ENCODE measurements around the gene SON.
"Not testable (repeated sequence)": the region's sequence is repeated elsewhere in the genome, so short reads cannot be mapped to it uniquely, and the experiment has no call there.

SON gene

DNA sequence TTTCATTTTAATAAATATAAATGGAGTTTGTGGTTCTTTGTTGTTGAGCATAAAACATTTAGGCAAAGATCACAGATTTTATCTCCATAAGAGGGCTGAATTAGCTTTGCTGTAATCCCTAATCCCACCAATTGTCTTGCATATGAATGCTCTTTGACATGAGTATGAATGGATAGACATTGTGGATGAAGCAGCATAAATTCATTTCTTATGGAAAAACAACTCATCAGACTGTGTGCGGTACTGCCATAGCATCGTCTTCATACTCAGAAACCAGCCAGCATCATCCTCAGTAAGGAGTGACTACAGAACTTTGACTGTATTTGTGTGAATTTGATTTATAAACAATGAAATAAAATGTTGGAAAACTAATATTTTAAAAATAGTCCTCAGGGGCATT lies 19.6 kb downstream of the SON start:
- Histone ChIP-seq H3K27ac (no peak overlapping the region), H3K4me3 (no peak overlapping the region)

DNA sequence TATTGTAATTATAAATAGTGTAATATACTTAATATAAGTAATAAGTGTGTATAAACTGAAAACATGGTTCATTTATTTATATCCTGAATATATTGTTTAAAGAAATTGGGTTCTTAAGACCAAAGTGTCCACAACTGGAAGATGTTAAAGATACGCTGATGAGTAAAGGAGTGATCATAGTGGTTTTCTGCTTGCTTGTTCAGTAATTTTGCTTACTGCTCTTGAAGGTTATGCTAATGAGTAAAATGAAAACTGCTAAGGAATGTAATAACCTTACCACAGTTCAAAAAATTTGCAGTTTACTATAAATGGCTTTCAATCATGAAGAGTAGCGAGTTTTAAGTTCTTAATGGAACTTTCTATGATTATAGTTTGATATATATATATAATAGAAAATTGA lies 23.7 kb downstream of the SON start:
- no peak overlapping the region for H3K27ac ChIP-seq
- H3K4me3 ChIP-seq, result no peak overlapping the region

DNA sequence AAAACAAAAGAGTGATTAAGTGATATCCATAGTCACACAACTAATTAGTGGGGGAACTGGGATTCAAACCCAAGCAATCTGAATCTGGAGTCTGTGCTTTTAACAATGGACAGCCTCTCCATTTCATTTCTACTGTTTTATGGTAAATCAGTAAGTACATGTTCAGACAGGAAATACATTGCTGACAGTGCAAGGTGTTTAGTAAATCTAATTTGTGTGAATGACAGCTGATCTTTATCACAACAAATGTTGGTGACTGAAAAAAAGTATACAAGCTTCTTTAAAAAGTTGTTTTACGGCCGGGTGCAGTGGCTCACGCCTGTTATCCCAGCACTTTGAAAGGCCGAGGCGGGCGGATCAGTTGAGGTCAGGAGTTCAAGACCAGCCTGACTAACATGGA lies 25.1 kb downstream of the SON start:
- Histone ChIP-seq H3K4me3 (no peak overlapping the region), H3K27ac (no peak overlapping the region)

DNA sequence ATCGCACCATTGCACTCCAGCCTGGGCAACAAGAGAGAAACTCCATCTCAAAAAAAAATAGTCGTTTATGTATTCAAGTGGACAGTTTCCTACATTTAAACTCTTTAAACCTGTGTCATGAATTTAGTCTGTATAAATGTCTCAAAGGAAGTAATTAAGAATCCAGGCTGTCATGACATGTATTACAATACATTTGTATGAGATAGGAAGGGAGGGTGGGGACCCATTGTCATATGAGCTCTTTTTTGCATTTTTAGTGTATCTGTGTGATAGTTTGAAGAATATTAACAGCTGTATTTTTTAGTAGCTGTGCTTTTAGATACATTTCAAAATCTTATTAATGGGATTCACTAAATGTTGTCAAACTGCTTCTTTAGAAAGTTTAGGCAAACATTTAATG lies 25.6 kb downstream of the SON start:
- Histone ChIP-seq H3K4me3 (no peak overlapping the region), H3K27ac (no peak overlapping the region)

DNA sequence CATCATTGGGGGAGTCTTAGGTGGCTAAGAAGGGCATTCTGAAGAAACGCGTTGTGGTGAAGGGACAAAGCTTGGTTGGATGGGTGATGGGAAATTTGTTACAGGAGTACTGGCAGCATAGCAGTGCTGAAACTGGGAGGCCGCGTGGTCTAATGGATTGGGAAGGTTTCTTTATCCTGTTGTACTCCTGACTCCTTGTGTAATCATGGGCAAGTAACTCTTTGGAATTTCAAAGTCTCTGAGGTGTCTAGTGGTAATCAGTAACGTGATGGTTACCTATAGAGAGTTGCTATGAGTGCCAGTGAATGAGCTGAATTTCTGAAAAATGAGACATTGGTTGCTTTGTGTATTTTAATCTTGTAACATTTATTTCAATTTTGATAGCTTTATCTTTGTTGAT lies 27.2 kb downstream of the SON start:
- Histone ChIP-seq H3K27ac (no peak overlapping the region), H3K4me3 (no peak overlapping the region)

DNA sequence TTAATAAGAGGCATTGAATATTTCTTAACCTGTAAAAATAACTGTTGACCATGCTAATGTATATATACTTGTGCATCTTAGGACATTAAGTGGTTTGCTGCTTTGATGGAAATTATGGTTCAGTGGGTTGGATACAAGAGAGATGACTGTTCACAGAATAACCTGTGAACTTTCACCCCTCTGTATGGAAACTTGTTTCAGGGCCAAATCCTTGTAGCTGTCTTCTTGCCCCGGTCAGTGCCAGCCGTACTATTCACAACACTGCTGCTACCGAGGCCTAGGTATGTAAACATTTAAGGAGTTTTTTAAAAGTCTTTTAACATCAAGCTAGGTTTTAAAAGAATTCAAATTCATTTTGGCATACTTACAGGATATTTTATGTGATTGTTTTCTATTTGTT lies 29.5 kb downstream of the SON start:
- Histone ChIP-seq H3K4me3 (no peak overlapping the region), H3K27ac (no peak overlapping the region)

DNA sequence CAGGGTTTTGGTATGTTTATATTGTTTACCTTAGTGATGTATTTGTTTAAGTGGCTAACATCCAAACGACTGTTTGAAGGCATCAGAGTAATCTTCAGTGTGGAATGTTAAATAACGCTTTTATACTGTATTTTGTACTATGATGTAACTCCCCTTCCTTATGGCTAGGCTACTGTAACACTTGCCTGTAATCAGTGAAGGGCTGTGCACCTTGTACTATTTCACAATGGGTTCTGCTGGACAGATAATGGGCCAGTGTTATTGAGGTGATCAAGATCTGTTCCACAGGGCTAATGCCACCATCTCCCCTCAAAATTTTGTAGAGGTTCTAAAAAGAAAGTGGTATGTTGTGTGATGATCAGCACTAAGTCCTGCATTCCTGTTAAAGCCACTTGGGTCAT lies 33.9 kb downstream of the SON start:
- not testable (repeated sequence) for H3K27ac ChIP-seq, H3K4me3 ChIP-seq

DNA sequence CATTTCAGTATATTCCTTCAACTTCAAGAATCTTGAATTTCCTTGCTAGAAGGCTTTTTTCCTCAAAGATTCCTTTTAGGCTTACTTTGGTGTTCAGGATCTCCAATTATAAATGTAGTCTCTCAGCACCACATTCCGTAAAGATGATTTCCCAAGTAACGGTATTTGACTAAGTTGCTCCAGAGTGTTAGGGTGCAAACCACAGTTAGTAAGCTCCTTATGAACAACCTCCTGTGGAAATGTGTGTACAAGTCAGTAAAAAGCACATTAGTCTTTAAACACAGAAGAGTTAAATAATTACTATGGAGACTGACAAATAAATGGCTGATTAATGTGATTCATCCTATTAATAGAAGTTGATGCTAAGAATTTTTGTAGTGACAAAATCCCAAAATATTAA lies 35.4 kb downstream of the SON start:
- no peak overlapping the region for H3K27ac ChIP-seq
- H3K4me3 ChIP-seq, result no peak overlapping the region

DNA sequence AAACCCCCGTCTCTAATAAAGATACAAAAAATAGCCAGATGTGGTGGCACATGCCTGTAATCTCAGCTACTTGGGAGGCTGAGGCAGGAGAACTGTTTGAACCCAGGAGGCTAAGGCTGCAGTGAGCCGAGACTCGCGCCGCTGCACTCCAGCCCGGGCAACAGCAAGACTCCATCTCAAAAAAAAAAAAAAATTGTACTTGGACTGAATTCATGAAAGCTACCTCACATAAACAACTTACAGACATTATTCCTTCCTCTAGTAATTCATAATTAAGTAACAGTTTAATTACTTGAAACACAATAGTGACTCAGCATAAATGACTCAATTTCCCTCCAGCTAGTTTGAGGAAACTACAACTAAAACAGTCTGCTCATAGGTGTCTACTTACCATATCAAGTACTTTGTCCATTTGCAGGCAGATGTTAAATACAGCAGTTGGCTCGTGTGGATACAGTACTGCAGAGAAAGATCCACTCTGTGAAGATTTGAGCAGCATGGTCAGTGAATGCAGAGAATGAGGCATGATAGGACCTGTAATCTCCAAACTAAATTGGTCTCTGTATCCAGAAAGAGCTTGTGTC lies 36.2 kb downstream of the SON start:
- peak overlapping the region in 2 of 21 experiments; percentile 9 to 49 for H3K27ac ChIP-seq

DNA sequence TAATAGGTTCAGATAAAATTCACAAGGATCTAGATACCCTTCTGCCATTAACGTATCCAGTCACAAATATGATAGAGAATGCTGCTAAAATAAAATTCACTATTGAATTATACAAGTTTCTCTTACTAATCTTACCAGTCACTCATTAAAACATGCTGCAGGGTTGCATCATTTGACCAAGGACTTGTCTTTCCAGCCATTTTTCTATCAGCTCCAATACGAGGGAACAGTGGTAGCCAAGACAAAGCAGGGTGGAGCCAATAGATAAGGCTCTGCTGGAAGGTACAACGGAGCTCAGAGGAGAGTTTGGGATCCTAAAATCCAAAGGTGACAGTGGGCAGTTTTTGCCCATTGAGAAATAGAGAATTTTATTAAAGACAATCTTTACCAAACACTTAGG lies 41.6 kb downstream of the SON start:
- Histone ChIP-seq H3K27ac (no peak overlapping the region), H3K4me3 (no peak overlapping the region)

More for the DNA sequence above, 36.2 kb downstream of the SON start:
- no peak overlapping the region for H3K4me3 ChIP-seq

DNA sequence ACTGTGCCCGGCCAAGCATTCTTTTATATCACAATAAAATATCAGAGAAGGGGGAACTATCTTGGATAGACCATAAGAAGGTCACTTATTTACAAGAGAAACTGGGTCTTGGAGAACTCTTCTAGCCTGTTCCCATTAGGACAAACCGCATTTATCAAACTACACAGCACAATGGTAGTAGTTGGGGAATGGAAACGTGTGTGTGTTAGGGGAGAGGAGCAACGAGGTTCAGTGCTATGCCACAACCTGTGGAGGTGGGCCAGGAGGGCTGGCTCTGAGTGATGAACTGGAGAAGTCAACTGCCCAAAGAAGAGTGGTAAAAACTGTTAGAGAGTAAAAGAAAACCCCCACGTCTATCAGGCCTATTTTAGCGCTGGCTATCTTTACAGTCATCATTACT lies 44.1 kb downstream of the SON start:
- Histone ChIP-seq H3K4me3 (no peak overlapping the region), H3K27ac (no peak overlapping the region)

DNA sequence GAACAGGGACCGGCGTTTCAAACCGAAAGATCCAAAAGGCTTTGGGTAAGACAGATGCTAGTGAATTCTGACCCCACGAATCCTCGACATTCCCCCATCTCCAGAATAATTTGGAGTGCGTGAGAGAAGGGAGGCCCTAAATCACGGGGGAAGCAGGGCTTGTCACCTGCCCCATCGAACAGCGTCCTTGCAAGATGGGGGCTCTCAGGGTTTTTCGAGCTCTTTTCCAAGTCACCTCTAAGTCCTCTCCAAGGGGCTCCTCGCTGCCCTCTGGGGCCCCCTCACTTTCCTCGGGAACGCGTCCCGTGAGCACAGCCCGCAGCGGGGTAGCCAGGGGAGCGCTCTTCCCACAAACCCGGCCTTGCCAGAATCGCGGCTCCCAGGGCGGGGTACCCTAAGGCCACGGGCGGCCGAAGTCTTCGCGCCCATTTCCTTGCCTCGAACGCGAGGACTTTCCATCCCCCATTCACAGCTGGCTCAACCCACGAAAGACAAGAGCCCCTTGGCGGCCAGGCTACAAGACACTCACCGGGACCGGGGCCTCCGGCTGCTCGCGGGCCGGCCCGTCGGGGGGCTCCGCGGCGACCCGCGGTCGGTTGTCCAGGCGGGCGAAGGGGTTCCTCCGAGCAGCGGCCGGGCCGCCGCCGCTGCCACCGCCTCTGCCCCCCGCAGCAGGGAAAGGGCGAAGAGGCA lies 45.1 kb downstream of the SON start:
- H3K27ac ChIP-seq, result peak overlapping the region; percentile 57 to 96 (median 86)
- H3K4me3 ChIP-seq, result peak overlapping the region; percentile 55 to 94 (median 87)

DNA sequence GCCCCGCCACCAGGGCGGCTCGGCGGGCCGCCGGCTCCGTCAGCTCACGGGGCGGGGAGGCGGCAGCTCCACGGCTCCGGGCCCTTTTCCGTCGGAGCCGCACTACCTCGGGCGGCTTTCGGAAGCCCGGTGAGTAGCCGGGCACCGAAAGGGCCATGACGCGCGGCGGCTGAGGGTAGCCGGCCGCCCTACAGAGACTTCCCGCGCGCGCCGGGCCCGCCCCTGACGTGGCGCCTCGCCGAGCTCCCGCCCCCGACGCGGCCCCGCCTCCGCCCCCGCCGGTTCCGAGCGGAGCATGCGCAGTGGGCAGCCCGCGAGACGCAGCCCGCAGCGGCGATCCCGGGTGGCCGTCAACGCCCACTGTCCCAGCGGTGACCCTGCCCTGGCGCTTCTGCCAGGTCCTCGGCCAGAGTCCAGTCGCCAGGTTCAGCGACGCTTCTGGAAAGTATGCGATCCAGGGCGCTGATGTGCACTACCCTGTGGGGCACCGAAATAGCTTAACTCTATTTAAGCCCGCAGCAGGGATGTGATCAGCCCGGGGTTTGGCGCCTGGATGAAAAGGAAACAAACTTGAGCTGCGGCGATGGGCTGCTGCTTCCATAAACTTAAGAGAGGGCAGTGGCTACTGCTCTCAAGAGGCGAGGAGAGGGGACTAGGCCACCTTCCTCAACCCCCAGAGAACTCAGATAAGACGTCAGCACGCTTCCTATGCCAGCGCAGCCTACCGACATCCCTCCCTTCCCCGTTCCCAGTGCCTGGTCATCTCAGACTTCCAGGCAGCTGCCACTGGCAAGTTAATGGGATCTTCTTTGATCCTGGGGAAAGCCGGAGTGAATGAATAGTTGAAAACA lies 45.9 kb downstream of the SON start, which contains the start of gene DONSON:
Gene DONSON, minus strand, starts transcription at position 200 of the 851 bp plus-strand sequence. Its CDS starts 43 bp downstream, at position 157.
- peak within 1 kb of the TSS; percentile 55 to 94 (median 87) for H3K4me3 ChIP-seq
- peak within 1 kb of the TSS; percentile 57 to 96 (median 86) for H3K27ac ChIP-seq

DNA sequence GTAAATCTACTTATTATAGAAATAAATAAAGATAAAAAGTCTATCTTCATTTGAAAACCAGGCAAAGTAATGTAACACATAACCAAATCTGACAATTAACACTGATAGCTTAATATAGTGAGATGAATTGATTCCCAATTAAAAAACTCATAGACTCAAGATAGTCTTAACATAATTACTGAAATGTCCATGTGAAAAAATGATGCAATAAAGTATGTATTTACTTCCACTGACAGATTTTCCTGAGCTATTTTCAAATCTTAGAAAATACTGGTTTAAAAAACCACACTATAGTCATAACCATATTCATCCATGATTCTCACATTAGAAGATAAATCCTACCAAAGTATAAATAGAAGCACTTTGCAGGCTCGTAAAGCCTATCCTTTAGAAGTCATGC lies 55.2 kb downstream of the SON start:
- Histone ChIP-seq H3K27ac (no peak overlapping the region), H3K4me3 (no peak overlapping the region)

DNA sequence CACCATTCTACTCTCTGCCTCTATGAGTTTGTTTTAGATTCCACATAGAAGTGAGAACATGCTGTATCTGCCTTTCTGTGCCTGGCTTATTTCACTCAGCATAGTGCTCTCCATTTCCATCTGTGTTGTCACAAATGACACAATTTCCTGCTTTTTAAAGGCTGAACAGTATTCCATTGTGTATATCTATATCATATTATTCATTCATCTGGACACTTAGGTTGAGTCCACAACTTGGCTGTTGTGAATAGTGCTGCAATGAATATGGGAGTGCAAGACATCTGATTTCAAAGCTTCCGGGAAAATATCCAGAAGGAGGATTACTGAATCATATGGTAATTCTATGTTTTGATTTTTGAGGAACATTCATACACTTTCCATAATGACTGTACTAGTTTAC lies 65.7 kb downstream of the SON start:
- Histone ChIP-seq H3K4me3 (no peak overlapping the region), H3K27ac (no peak overlapping the region)

DNA sequence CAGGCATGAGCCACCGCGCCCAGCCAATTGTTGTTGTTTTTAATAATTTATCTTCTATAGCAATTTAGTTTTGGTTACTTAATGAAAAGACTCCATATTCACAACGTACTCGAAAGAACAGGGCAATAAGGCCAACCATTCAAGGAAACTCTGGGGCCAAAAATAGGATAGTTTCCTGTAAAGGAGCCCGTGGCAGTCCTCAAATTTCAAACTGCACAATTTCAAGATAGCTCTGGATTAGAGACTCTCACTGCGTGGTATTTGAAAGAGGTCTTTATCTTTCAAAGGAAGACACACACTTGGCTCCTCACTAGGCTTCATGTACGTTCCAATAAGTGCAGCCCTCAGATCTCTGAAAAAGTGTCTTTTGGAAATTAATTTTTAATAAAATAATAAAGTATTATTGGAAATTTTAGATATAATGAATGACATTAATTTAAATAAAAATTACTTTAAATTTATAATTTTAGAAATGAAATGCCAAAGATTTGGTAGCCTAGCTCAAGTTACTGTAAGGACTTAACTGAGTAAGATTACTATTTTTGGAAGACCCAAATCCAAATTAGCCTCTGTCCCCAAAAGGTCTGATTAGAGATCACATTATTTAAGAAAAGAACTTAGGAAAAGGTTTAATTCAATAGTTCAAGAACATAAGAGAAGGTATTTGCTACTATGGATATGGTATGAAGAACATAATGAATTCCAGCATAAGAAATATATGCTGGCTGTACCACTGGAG lies 68.3 kb downstream of the SON start:
- no peak overlapping the region for H3K27ac ChIP-seq

DNA sequence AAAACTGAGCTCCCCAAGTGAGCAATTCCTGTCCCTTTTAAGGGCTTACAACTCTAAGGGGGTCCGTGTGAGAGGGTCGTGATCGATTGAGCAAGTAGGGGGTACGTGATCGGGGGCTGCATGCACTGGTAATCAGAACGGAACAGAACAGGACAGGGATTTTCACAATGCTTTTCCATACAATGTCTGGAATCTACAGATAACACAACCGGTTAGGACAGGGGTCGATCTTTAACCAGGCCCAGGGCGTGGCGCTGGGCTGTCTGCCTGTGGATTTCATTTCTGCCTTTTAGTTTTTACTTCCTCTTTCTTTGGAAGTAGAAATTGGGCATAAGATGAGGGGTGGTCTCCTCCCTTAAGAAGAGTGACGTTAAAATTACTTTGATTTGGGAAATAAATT lies 74.7 kb downstream of the SON start:
- not testable (repeated sequence) for H3K27ac ChIP-seq, H3K4me3 ChIP-seq

More for the DNA sequence above, 68.3 kb downstream of the SON start:
- no peak overlapping the region for H3K4me3 ChIP-seq

DNA sequence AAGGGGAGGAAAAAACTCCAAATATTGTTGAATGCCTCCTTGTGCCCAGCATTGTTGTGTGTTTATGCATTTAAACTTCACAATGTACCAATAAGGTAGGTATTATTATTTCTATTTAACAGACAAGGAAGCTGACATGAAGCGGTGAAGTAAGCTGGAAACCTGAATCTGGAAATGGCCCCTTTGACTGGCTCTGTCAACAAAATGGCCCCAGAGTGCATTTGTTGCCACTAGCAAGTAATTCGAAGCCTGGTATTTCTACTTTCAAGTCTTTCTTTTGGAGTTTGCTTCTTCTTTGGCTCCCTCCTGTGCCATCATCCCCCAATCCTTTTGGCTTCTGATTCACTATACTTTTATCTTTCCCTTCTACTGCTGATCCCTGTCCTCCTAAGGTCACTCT lies 75.6 kb downstream of the SON start:
- H3K27ac ChIP-seq, result no peak overlapping the region
- no peak overlapping the region for H3K4me3 ChIP-seq

DNA sequence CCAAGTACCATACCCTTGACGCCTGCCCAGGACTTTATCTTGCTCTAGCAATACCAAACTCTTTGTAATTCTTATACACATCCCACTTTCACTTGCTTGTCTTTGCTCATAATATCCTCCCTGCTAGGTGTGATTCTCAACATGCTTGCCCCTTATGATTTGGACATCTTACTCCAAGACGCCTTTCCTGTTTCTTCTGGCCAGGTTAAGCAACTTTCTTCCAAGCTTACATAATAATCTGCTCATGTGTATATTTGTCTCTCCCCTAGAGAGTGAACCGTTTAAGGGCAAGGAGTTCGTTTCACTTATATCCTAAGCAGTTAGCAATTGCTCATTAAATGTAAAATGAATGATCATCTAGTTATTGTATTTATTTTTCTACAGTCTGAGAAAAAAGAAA lies 76.9 kb downstream of the SON start:
- H3K4me3 ChIP-seq, result no peak overlapping the region
- no peak overlapping the region for H3K27ac ChIP-seq

DNA sequence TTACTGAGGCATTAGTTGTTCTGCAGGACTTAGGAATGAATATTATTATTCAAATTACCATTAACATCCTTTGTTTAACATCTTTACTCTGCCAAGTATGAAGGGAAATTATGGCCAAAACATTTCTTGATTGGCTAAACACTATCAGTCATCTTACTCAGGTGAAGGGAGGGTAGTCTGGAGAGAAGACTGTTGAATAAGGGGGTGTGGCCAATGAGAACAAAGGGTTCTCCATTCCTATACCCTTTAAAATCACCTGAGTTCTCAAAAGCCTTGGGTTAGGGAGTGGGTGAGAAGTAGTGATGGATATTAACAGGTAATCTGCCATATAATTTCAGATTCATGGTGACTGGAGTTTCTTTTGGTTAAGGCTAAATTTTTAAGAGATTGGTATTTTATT lies 79.4 kb downstream of the SON start:
- Histone ChIP-seq H3K27ac (no peak overlapping the region), H3K4me3 (no peak overlapping the region)

Measured in skin epidermis (tissue), 12 donors.